ENCODE results near the gene ADGRD2. TPM values are rescaled to one million over a fixed set of nuclear protein-coding genes. Genes with fewer than 3 reads are reported as not detected.

The ADGRD2 gene
- total RNA-seq, 1 donor from 2014 or later: not detected

DNA sequence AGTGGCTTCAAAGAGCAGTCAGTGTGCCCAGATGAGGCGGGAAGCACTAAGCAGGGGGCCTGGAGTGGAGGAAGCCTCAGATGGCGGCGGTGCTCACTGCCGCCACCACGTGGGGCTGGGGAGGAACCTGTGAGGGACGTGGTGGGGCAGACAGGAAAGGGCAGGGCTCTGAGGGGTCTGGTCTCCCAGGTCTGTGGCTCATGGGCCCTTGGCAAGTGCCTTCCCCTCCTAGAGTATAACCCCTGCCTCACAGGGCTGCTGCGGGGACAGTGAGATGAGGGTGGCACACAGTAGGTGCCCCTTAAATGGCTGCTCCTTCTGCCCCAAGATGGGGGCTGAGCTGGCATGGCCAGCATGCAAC, 30.4 kb downstream of the ADGRD2 start:
- peaks cover 10% of the 10 kb centered on the region for H3K27me3 Mint-ChIP-seq (ENCODE audit: insufficient read depth)
- H3K4me1 Mint-ChIP-seq (ENCODE audit: low read depth): no peaks in the 10 kb centered on the region
- no peaks in the 10 kb centered on the region for H3K9me3 Mint-ChIP-seq
- no peak overlapping the region for H3K4me3 Mint-ChIP-seq
- no peak overlapping the region for H3K27ac Mint-ChIP-seq
- no peaks in the 10 kb centered on the region for H3K36me3 Mint-ChIP-seq (ENCODE audit: low read depth)
- intact Hi-C loops (cut with micrococcal nuclease): no loop called here
- DNase-seq (ENCODE audit: low spot score): no peak

DNA sequence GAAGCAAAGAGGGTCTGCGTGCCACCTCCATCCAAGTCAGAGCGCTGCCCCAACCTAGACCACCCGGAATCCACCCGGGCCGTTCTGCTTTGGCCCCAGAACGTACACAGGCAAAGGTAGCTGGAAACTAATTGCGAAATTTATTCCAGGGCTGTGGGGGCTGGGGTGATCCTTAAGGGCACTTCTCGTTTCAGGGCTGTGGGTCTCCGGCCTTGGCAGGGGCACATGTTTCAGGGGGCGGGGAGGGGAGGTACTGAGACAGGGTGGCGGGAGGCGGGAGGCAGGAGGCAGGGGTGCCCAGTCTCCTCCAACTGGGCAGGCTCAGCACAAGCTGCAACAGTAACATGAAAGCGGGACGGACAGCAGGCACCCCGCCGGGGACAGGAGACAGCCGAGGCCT, 30.9 kb downstream of the ADGRD2 start:
- H3K4me1 Mint-ChIP-seq (ENCODE audit: low read depth): no peaks in the 10 kb centered on the region
- no peak overlapping the region for H3K4me3 Mint-ChIP-seq
- intact Hi-C loops (cut with micrococcal nuclease): no loop called here
- no peaks in the 10 kb centered on the region for H3K9me3 Mint-ChIP-seq
- H3K27me3 Mint-ChIP-seq (ENCODE audit: insufficient read depth): peaks cover 10% of the 10 kb centered on the region
- H3K36me3 Mint-ChIP-seq (ENCODE audit: low read depth): no peaks in the 10 kb centered on the region
- no peak overlapping the region for H3K27ac Mint-ChIP-seq
- DNase-seq (ENCODE audit: low spot score): no peak

DNA sequence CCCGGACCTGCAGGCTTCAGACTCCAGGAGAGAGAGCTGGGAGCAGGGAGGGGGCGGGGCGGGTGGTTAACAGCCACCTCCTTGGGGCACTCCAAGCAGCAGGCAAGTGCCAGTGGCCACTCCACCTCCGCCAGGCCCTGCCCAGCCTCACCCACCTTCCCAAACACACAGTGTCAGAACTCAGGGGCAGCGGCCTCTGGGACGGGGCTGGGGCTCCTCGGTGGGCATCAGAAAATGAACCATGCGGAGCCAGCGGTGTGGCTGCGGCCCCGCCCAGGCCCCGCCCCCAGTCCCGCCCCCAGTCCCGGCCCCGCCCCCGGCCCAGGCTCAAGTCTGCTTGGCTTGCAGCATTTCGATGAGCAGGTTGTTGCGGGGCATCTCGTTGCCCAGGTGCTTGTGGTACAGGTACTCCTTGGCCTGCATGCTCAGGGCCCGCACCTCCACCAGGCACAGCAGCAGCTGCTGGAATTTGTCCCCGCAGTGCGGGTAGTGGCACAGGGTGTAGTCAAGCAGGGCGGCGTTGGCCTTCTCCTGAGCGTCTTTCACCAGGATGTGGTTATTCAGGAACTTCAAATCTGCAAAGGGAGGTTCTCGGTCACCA, 32.3 kb downstream of the ADGRD2 start:
- Mint-ChIP-seq H3K27ac (no peak overlapping the region), H3K4me1 (ENCODE audit: low read depth) (no peaks in the 10 kb centered on the region), H3K9me3 (no peaks in the 10 kb centered on the region), H3K27me3 (ENCODE audit: insufficient read depth) (peaks cover 7% of the 10 kb centered on the region), H3K36me3 (ENCODE audit: low read depth) (no peaks in the 10 kb centered on the region), H3K4me3 (no peak overlapping the region)
- intact Hi-C loops (cut with micrococcal nuclease): no loop called here
- no peak for DNase-seq (ENCODE audit: low spot score)

DNA sequence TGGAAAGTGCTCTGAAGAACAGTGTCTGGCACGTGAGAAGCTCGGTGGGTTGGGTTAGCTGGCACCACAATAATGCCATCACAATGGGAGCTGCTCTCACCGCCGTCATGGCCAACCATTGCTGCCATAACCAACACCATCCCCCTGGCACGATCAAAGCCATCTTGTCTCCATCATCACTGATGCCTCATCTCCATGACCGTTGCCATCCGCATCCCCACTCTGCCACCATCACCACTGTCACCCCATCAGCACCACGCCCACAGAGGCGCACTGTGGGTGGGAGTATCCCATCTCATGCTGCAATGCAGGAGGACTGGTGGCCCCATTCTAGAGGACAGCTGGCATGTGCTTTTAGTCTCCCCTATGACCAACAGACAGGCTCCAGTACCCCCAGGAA, 33.2 kb downstream of the ADGRD2 start:
- intact Hi-C loops (cut with micrococcal nuclease): no loop called here
- no peak for DNase-seq (ENCODE audit: low spot score)
- H3K9me3 Mint-ChIP-seq: no peaks in the 10 kb centered on the region
- H3K27ac Mint-ChIP-seq: no peak overlapping the region
- H3K4me3 Mint-ChIP-seq: no peak overlapping the region
- H3K27me3 Mint-ChIP-seq (ENCODE audit: insufficient read depth): peaks cover 2% of the 10 kb centered on the region
- no peaks in the 10 kb centered on the region for H3K4me1 Mint-ChIP-seq (ENCODE audit: low read depth)
- no peaks in the 10 kb centered on the region for H3K36me3 Mint-ChIP-seq (ENCODE audit: low read depth)

DNA sequence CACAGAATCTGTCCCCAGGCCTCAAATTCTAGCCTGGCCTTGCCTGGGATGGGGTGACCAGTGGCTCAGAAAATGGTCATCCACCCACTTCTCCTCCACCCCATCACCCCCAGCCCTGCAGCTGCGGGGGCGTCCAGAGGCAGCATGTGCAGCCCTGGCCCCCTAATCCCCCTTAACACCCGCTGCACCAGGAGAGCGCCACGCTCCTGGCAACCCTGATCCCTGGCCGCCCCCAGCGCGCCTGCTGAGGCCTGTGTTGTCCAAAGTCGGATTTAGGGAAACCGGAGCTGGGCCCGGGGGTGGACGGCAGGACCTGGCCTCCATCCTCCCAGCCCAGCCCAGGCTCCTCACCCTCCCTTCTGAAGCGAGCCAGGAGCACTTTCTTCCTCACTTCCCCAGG, 35.0 kb downstream of the ADGRD2 start:
- no peak overlapping the region for H3K4me3 Mint-ChIP-seq
- no peaks in the 10 kb centered on the region for H3K36me3 Mint-ChIP-seq (ENCODE audit: low read depth)
- DNase-seq (ENCODE audit: low spot score): no peak
- H3K4me1 Mint-ChIP-seq (ENCODE audit: low read depth): no peaks in the 10 kb centered on the region
- H3K27ac Mint-ChIP-seq: no peak overlapping the region
- peaks cover 3% of the 10 kb centered on the region for H3K27me3 Mint-ChIP-seq (ENCODE audit: insufficient read depth)
- intact Hi-C loops (cut with micrococcal nuclease): no loop called here
- H3K9me3 Mint-ChIP-seq: no peaks in the 10 kb centered on the region

DNA sequence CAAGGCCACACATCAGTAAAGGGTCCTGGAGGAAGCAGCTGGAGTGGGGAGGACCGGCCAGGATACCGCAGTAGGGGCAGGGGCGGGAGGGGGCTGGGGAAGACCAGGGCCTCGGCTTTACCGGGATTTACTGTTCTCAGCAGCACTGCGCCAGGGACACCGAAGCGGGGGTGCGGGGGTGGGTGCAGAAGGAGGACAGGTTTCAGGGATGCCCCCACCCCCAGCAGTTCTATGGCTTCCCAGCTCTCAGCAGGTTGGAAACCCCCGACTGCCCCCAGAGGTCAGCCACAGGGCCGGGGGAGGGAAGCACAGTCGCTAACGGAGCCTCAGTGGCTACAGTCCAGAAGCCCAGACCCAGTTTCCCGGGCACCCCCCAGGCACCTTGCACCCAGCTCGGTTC, 35.7 kb downstream of the ADGRD2 start:
- Mint-ChIP-seq H3K27ac (no peak overlapping the region), H3K4me3 (no peak overlapping the region), H3K36me3 (ENCODE audit: low read depth) (no peaks in the 10 kb centered on the region), H3K4me1 (ENCODE audit: low read depth) (no peaks in the 10 kb centered on the region), H3K9me3 (no peaks in the 10 kb centered on the region), H3K27me3 (ENCODE audit: insufficient read depth) (peaks cover 3% of the 10 kb centered on the region)
- DNase-seq (ENCODE audit: low spot score): no peak
- intact Hi-C loops (cut with micrococcal nuclease): no loop called here

DNA sequence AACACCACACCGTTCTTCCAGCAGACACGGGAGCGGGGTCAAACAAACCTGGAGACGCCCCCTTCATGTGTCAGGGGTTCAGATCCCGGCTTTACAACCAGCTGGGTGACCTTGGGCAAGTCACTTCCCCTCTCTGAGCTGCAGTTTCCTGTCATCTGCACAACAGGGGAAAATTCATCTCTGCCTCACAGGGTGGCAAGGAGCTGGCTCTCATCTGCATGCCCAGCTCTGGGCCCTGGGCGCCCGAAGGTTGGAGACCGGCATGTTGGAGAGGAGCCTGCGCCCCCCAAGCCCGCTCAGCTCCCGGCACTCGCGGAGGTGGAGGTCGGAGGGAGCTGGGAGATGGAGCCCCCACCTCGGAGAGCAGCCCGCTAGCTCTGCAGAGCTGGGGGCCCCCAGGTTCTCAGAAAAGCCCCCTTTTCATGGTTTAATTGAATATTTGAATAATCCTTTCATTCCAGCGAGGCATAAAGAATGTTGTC, 36.6 kb downstream of the ADGRD2 start:
- Mint-ChIP-seq H3K4me3 (no peak overlapping the region), H3K27me3 (ENCODE audit: insufficient read depth) (peaks cover 3% of the 10 kb centered on the region), H3K9me3 (no peaks in the 10 kb centered on the region), H3K27ac (no peak overlapping the region), H3K36me3 (ENCODE audit: low read depth) (no peaks in the 10 kb centered on the region), H3K4me1 (ENCODE audit: low read depth) (no peaks in the 10 kb centered on the region)
- intact Hi-C loops (cut with micrococcal nuclease): no loop called here
- DNase-seq (ENCODE audit: low spot score): no peak

DNA sequence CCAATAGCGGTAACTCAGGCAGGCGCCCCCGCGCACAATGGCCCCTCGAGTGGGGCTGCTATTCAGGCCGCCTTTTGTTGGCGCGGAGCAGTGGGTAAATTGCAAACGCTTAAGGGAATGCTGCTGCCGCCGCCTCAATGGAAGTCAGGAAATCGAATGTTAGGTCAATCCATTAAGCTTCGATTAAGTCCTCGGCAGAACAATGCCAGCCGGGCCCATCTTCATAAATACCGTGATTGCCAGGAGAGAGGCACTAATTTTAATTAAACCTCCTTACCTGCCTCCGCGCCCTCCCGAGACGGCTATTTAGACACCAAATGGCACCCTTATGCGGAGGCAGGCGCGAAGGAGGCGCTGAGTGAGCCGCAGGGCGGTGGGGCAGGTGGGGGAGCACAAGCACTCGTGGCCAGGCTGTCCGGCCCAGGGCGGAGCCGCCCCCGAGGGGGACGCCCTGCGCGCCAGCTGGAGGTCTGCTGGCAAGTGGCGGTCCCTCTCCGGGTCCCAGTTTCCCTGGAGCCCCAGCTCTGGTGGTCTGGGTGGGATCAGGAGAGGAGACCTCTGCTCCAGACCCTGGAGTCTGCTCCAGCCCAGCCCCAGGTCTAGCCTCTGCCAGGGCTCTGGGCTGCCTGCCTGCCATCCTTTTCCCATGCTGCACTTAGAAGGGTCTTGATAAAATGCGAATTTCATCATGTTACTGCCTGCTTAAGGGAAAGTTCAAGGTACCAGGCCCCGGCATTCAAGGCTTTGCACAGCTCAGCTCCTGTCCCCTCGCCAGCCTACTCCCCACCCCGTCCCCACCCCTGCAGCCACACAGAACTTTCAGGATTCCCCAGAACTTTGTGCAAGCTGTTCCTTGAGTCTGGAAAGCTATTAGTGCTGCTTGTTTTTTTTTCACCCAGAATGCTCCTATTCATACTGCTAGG, 37.3 kb downstream of the ADGRD2 start:
- H3K27ac Mint-ChIP-seq: no peak overlapping the region
- H3K4me1 Mint-ChIP-seq (ENCODE audit: low read depth): no peaks in the 10 kb centered on the region
- DNase-seq (ENCODE audit: low spot score): no peak
- peaks cover 3% of the 10 kb centered on the region for H3K27me3 Mint-ChIP-seq (ENCODE audit: insufficient read depth)
- H3K4me3 Mint-ChIP-seq: no peak overlapping the region
- no peaks in the 10 kb centered on the region for H3K36me3 Mint-ChIP-seq (ENCODE audit: low read depth)
- no peaks in the 10 kb centered on the region for H3K9me3 Mint-ChIP-seq
- intact Hi-C loops (cut with micrococcal nuclease): no loop called here

DNA sequence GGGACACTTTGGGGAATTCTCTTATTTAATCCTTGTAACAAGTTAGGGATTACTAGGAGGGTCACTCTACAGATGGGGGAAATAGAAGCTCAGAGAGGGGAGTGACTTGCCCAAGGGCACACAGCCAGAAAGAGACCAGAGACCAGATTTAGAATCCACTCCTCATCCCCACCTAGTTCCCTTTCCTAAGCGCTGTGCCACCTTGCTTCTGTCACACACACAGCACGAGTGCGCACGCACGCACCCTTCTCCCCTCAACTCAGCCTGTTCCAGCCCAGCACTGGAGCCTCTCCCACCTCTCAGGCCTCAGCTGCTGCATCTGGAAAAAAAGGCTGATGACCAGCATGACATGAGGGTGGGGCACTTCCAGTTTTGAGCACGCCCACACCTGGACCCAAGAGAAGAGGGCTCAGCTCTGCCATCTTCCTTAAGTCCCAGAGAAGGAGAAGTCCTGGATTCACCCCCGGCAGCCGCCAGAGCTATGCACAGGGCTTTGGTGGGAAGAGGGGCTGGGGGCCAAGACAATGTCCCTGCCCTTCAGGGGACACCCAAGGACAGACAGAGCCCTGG, 38.5 kb downstream of the ADGRD2 start:
- intact Hi-C loops (cut with micrococcal nuclease): no loop called here
- Mint-ChIP-seq H3K9me3 (no peaks in the 10 kb centered on the region), H3K27me3 (ENCODE audit: insufficient read depth) (peaks cover 3% of the 10 kb centered on the region), H3K4me3 (no peak overlapping the region), H3K4me1 (ENCODE audit: low read depth) (no peaks in the 10 kb centered on the region), H3K36me3 (ENCODE audit: low read depth) (no peaks in the 10 kb centered on the region), H3K27ac (no peak overlapping the region)
- DNase-seq (ENCODE audit: low spot score): no peak

DNA sequence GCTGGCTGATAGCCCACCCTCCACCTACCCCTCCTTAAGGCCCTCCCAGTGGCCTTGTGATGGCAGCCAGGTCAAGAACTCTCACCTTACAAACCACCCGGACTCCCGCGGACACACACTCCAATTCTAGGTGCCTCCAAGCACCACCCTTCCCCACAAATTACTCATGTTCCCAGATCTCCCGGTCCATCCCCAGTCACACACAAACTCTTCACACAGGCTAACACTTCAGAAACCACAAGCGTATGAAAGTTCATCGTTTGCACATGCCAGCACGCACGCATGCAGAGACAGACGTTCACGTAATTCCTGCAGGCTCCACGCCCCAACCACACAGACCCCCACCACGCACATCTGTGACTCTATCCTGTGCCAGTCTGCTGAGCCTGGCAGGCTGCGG, 39.0 kb downstream of the ADGRD2 start:
- no peak for DNase-seq (ENCODE audit: low spot score)
- Mint-ChIP-seq H3K36me3 (ENCODE audit: low read depth) (no peaks in the 10 kb centered on the region), H3K27ac (no peak overlapping the region), H3K4me3 (no peak overlapping the region), H3K4me1 (ENCODE audit: low read depth) (no peaks in the 10 kb centered on the region), H3K27me3 (ENCODE audit: insufficient read depth) (peaks cover 3% of the 10 kb centered on the region), H3K9me3 (no peaks in the 10 kb centered on the region)
- intact Hi-C loops (cut with micrococcal nuclease): no loop called here

DNA sequence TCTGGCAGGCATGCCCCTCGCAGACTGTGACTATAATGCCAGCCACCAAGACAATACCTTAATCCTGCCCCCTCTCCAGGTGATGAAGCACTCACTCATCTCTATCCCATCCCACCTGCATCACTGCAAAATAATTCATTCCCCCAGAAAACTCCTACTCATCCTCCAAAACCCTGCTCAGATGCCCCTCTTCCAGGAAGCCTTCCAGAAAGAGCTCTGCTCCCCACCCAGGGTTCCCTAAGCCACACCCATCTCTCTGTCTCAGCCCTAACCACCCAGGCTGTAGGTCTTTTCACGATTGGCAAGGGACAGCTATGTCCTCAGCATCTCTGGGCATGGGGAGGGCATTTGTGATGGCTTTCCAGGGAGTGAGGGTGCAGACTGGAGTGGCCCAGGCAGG, 39.8 kb downstream of the ADGRD2 start:
- Mint-ChIP-seq H3K27ac (no peak overlapping the region), H3K4me1 (ENCODE audit: low read depth) (no peaks in the 10 kb centered on the region), H3K9me3 (no peaks in the 10 kb centered on the region), H3K27me3 (ENCODE audit: insufficient read depth) (peaks cover 3% of the 10 kb centered on the region), H3K4me3 (no peak overlapping the region), H3K36me3 (ENCODE audit: low read depth) (no peaks in the 10 kb centered on the region)
- DNase-seq (ENCODE audit: low spot score): no peak
- intact Hi-C loops (cut with micrococcal nuclease): no loop called here

DNA sequence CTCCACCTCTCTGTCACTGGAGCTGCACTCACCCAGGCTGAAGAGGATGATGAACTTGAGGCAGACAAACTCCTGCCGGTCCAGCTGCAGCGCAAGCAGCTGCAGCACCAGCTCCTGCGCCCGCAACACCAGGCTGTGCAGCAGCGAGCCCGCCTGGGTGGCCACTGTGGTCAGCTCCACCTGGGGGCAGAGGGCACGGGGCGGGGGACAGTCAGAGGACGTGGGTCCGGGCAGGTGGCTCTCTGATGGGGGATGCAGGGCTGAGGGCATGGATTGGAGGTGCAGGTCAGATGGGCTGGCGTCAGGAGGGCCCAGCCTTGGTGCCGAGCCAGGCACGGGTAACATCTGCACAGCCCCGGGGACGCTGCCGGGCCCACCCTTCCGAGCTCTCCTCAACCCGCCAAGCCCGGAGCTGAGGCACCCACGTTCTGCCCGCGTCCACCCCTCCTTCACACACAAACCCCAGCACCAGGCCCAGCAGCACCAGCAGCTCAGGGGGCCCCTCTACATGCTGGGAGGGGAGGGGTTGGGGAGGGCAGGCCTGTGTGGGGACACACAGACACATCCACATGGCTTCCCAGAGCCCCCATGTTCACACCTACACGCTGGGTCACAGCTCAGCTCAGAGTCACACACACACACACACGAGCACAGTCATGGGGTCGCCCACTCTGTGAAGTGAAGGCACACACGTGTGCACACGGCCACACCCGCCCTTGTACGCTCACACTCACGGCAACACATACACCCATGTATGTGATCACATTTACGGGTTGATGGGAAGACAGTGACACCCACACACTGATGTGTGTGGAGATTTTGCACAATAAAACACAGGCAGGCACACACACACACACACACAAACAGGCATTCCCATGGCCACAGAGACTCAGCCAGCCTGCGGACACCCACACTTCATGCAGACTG, 41.1 kb downstream of the ADGRD2 start:
- Mint-ChIP-seq H3K36me3 (ENCODE audit: low read depth) (no peaks in the 10 kb centered on the region), H3K4me1 (ENCODE audit: low read depth) (peaks cover 5% of the 10 kb centered on the region), H3K27ac (no peak overlapping the region), H3K27me3 (ENCODE audit: insufficient read depth) (peaks cover 3% of the 10 kb centered on the region), H3K9me3 (no peaks in the 10 kb centered on the region), H3K4me3 (no peak overlapping the region)
- intact Hi-C loops (cut with micrococcal nuclease): no loop called here
- no peak for DNase-seq (ENCODE audit: low spot score)

Data from activated T-helper 1 cell treated with anti-CD3 and anti-CD28 coated beads, Interleukin-12 subunit alpha, Interleukin-12 subunit beta, Interleukin-2, Interleukin-4 antibody, amounts not matched to agents 30 ng/mL and 10 ng/mL and 1 ng/mL, durations not matched to agents 14 hours and 24 hours and 36 hours (primary cell).